Measurements from ENCODE around the gene RELN.

RELN gene

GRCh38 chr7:103666326-103666725, 323.1 kb downstream of the RELN start:
- TF ChIP-seq CTCF (conservative IDR thresholded peaks at IDR 0.05; ENCODE audit: low read depth): no peak
- ChIA-PET CTCF (interaction anchor here (0.7 to 0.8 kb wide), 2 partner anchors 16 to 93 kb away, joined by 3 read pairs; no protein-coding TSS in a partner anchor), POLR2A (ENCODE audit: low non-redundant PET) (no interaction called here)
- H3K27ac ChIP-seq: no peak overlapping the region
- no peak for DNase-seq (ENCODE audit: low spot score)

- CTCF ChIA-PET: interaction anchor here (0.7 kb wide), 1 partner anchor 70 kb away, joined by 3 read pairs; no protein-coding TSS in a partner anchor
- POLR2A ChIA-PET (ENCODE audit: low non-redundant PET): no interaction called here
- no peak overlapping the region for H3K27ac ChIP-seq
- no peak for TF ChIP-seq CTCF (conservative IDR thresholded peaks at IDR 0.05; ENCODE audit: low read depth)
- DNase-seq (ENCODE audit: low spot score): no peak
These were observed 324.9 kb downstream of the RELN start for GRCh38 chr7:103664577-103664976.

- no peak overlapping the region for H3K27ac ChIP-seq
- ChIA-PET POLR2A (ENCODE audit: low non-redundant PET) (no interaction called here), CTCF (interaction anchor here (0.6 to 0.8 kb wide), 4 partner anchors 27 to 754 kb away, joined by 3 to 5 read pairs (median 4); no protein-coding TSS in a partner anchor)
- DNase-seq (ENCODE audit: low spot score): peak; percentile 42
- TF ChIP-seq CTCF (conservative IDR thresholded peaks at IDR 0.05; ENCODE audit: low read depth): no peak
These were observed 328.7 kb downstream of the RELN start for GRCh38 chr7:103660455-103661371.

- H3K27ac ChIP-seq: no peak overlapping the region
- no peak for DNase-seq (ENCODE audit: low spot score)
- no peak for TF ChIP-seq CTCF (conservative IDR thresholded peaks at IDR 0.05; ENCODE audit: low read depth)
- CTCF ChIA-PET: no interaction called here
- POLR2A ChIA-PET (ENCODE audit: low non-redundant PET): no interaction called here
These were observed 331.1 kb downstream of the RELN start for GRCh38 chr7:103658055-103659005.

GRCh38 chr7:103657474-103657894, 332.0 kb downstream of the RELN start:
- ChIA-PET POLR2A (ENCODE audit: low non-redundant PET) (no interaction called here), CTCF (no interaction called here)
- DNase-seq (ENCODE audit: low spot score): no peak
- H3K27ac ChIP-seq: no peak overlapping the region
- no peak for TF ChIP-seq CTCF (conservative IDR thresholded peaks at IDR 0.05; ENCODE audit: low read depth)

GRCh38 chr7:103656221-103656620, 333.2 kb downstream of the RELN start:
- ChIA-PET POLR2A (ENCODE audit: low non-redundant PET) (no interaction called here), CTCF (interaction anchor here (0.6 kb wide), 1 partner anchor 87 kb away, joined by 3 read pairs; no protein-coding TSS in a partner anchor)
- no peak overlapping the region for H3K27ac ChIP-seq
- no peak for DNase-seq (ENCODE audit: low spot score)
- no peak for TF ChIP-seq CTCF (conservative IDR thresholded peaks at IDR 0.05; ENCODE audit: low read depth)

Measured in RWPE1 (cell line).